ENCODE results near the gene CST3. TPM values are rescaled to one million over a fixed set of nuclear protein-coding genes. Genes with fewer than 3 reads are reported as not detected.

The CST3 gene
- 234 to 361 TPM (median 335 TPM) in 5 replicates for total RNA-seq (2022; extraction: Qiagen RNA extraction; ENCODE audit: low read depth)

GRCh38 chr20:23637282-23638221 lies at the start of gene CST3:
Gene CST3, minus strand, starts transcription at chr20:23637955. Its CDS starts 93 bp downstream, at chr20:23637862.

GRCh38 chr20:23605867-23606651 lies 31.7 kb downstream of the CST3 start, which contains the start of gene CST9:
Gene CST9, minus strand, starts transcription at chr20:23605917. Its CDS starts 53 bp downstream, at chr20:23605864.

Other genes starting within 250 kb of the CST3 start
- gene NAPB, start 216.5 kb downstream of the CST3 start, total RNA-seq (2022; extraction: Qiagen RNA extraction; ENCODE audit: low read depth): 3.2 to 4.2 TPM (median 3.9 TPM) in 5 replicates
- gene CSTL1, start 198.3 kb downstream of the CST3 start, total RNA-seq (2022; extraction: Qiagen RNA extraction; ENCODE audit: low read depth): not detected in 5 replicates
- not detected in 5 replicates for gene CST11, start 185.1 kb downstream of the CST3 start, total RNA-seq (2022; extraction: Qiagen RNA extraction; ENCODE audit: low read depth)
- gene CST8, start 146.8 kb downstream of the CST3 start, total RNA-seq (2022; extraction: Qiagen RNA extraction; ENCODE audit: low read depth): not detected in 5 replicates
- not detected in 5 replicates for gene CST9L, start 69.5 kb downstream of the CST3 start, total RNA-seq (2022; extraction: Qiagen RNA extraction; ENCODE audit: low read depth)
- not detected in 5 replicates for gene CST9, start 32.0 kb downstream of the CST3 start, total RNA-seq (2022; extraction: Qiagen RNA extraction; ENCODE audit: low read depth)
- not detected in 5 replicates for gene CST4, start 51.1 kb upstream of the CST3 start, total RNA-seq (2022; extraction: Qiagen RNA extraction; ENCODE audit: low read depth)
- 0.35 to 1.9 TPM (median 0.94 TPM) in 5 replicates for gene CST1, start 113.0 kb upstream of the CST3 start, total RNA-seq (2022; extraction: Qiagen RNA extraction; ENCODE audit: low read depth)
- gene CST2, start 188.8 kb upstream of the CST3 start, total RNA-seq (2022; extraction: Qiagen RNA extraction; ENCODE audit: low read depth): 0.14 to 0.52 TPM (median 0.28 TPM) in 3 of 5 replicates, not detected in the others
- gene CST5, start 241.8 kb upstream of the CST3 start, total RNA-seq (2022; extraction: Qiagen RNA extraction; ENCODE audit: low read depth): not detected in 5 replicates

Data from A549 treated with DMSO at 1 μM for 4 hours (cell line).